ENCODE data around the gene SLC13A4. TPM values are rescaled to one million over a fixed set of nuclear protein-coding genes. Genes with fewer than 3 reads are reported as not detected.

Gene SLC13A4
- polyA plus RNA-seq, 12 donors = 0.37 to 4.6 (median 2.2) TPM; not detected in 2

Other genes with a start within 250 kb of the SLC13A4 start
- 10 to 100 TPM in 11 of 12 donors, not detected in 1; 23.5 to 37.7 (median 25.3) TPM for gene CNOT4, start 218.1 kb downstream of the SLC13A4 start, polyA plus RNA-seq (ENCODE audit: insufficient read length in 12 of 12)
- gene NUP205, start 170.3 kb downstream of the SLC13A4 start, polyA plus RNA-seq (ENCODE audit: insufficient read length in 12 of 12) = 10 to 100 TPM in 11 of 12 donors, not detected in 1; 21.9 to 42.9 (median 36.1) TPM
- 100 to 1,000 TPM in 1 of 12 donors, 10 to 100 TPM in 11; 41.6 to 192 (median 52.0) TPM for gene STMP1, start 65.7 kb downstream of the SLC13A4 start, polyA plus RNA-seq (ENCODE audit: insufficient read length in 12 of 12)
- gene FAM180A, start 20.6 kb upstream of the SLC13A4 start, polyA plus RNA-seq (ENCODE audit: insufficient read length in 12 of 12) = under 1 TPM in 8 of 12 donors, not detected in 4; 0.12 to 0.49 (median 0.31) TPM
- gene MTPN, start 249.2 kb upstream of the SLC13A4 start, polyA plus RNA-seq (ENCODE audit: insufficient read length in 12 of 12) = 100 to 1,000 TPM in 10 of 12 donors, 10 to 100 TPM in 1, not detected in 1; 82.5 to 140 (median 112) TPM